ENCODE measurements around the gene BRINP3.

BRINP3 gene

GRCh38 chr1:190322274-190322673, 155.4 kb downstream of the BRINP3 start:
- no peak for DNase-seq (ENCODE audit: low read depth)

- DNase-seq (ENCODE audit: low read depth) = no peak
Observed at GRCh38 chr1:190320952-190321351, 156.7 kb downstream of the BRINP3 start.

GRCh38 chr1:190312763-190313162, 164.9 kb downstream of the BRINP3 start:
- no peak for DNase-seq (ENCODE audit: low read depth)

GRCh38 chr1:190303501-190303900, 174.2 kb downstream of the BRINP3 start:
- DNase-seq (ENCODE audit: low read depth) = no peak

- DNase-seq (ENCODE audit: low read depth) = no peak
Observed at GRCh38 chr1:190296453-190296852, 181.2 kb downstream of the BRINP3 start.

- no peak for DNase-seq (ENCODE audit: low read depth)
Observed at GRCh38 chr1:190289897-190290296, 187.8 kb downstream of the BRINP3 start.

- DNase-seq (ENCODE audit: low read depth) = no peak
Observed at GRCh38 chr1:190286111-190286510, 191.6 kb downstream of the BRINP3 start.

GRCh38 chr1:190277107-190277506, 200.6 kb downstream of the BRINP3 start:
- DNase-seq (ENCODE audit: low read depth) = no peak

- no peak for DNase-seq (ENCODE audit: low read depth)
Observed at GRCh38 chr1:190274721-190275120, 202.9 kb downstream of the BRINP3 start.

GRCh38 chr1:190273161-190273560, 204.5 kb downstream of the BRINP3 start:
- DNase-seq (ENCODE audit: low read depth) = no peak

GRCh38 chr1:190262538-190262937, 215.1 kb downstream of the BRINP3 start:
- no peak for DNase-seq (ENCODE audit: low read depth)

GRCh38 chr1:190259424-190259823, 218.2 kb downstream of the BRINP3 start:
- DNase-seq (ENCODE audit: low read depth) = no peak

- no peak for DNase-seq (ENCODE audit: low read depth)
Observed at GRCh38 chr1:190258003-190258402, 219.7 kb downstream of the BRINP3 start.

GRCh38 chr1:190252046-190252445, 225.6 kb downstream of the BRINP3 start:
- no peak for DNase-seq (ENCODE audit: low read depth)

- DNase-seq (ENCODE audit: low read depth) = no peak
Observed at GRCh38 chr1:190250368-190250767, 227.3 kb downstream of the BRINP3 start.

- DNase-seq (ENCODE audit: low read depth) = no peak
Observed at GRCh38 chr1:190244406-190244805, 233.3 kb downstream of the BRINP3 start.

GRCh38 chr1:190243056-190243455, 234.6 kb downstream of the BRINP3 start:
- no peak for DNase-seq (ENCODE audit: low read depth)

GRCh38 chr1:190226006-190226405, 251.7 kb downstream of the BRINP3 start:
- DNase-seq (ENCODE audit: low read depth) = no peak

GRCh38 chr1:190212450-190212849, 265.2 kb downstream of the BRINP3 start:
- no peak for DNase-seq (ENCODE audit: low read depth)

GRCh38 chr1:190207733-190208132, 269.9 kb downstream of the BRINP3 start:
- DNase-seq (ENCODE audit: low read depth) = no peak

- DNase-seq (ENCODE audit: low read depth) = no peak
Observed at GRCh38 chr1:190205713-190206112, 272.0 kb downstream of the BRINP3 start.

GRCh38 chr1:190196020-190196419, 281.6 kb downstream of the BRINP3 start:
- no peak for DNase-seq (ENCODE audit: low read depth)

GRCh38 chr1:190193508-190194115, 284.1 kb downstream of the BRINP3 start:
- DNase-seq (ENCODE audit: low read depth) = no peak

GRCh38 chr1:190192627-190193026, 285.0 kb downstream of the BRINP3 start:
- no peak for DNase-seq (ENCODE audit: low read depth)

GRCh38 chr1:190183588-190183987, 294.1 kb downstream of the BRINP3 start:
- no peak for DNase-seq (ENCODE audit: low read depth)

All from stimulated activated CD4-positive, alpha-beta T cell treated with anti-CD3 and anti-CD28 coated beads, Interleukin-2, amount 100 ng/mL, for 4 hours (primary cell).